Measurements from ENCODE around the gene TTC9.
"Not testable (repeated sequence)": the region's sequence is repeated elsewhere in the genome, so short reads cannot be mapped to it uniquely, and the experiment has no call there.

TTC9 gene

DNA sequence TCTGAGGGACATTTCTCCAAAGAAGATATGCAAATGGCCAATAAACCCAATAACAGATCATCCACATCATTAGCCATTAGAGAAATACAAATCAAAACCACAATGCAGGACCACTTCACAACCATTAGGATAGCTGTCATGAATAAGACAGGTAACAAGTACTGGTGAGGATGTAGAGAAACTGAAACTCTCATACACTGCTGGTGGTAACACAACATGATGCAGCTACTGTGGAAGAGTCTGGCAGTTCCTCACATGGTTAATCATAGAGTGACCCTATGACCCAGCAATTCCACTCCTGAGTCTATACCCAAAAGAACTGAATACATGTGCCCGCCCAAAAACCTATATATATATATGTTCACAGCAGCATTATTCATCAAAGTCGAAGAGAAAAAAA lies 39.0 kb downstream of the TTC9 start:
- no peak for DNase-seq (ENCODE audit: low spot score)

DNA sequence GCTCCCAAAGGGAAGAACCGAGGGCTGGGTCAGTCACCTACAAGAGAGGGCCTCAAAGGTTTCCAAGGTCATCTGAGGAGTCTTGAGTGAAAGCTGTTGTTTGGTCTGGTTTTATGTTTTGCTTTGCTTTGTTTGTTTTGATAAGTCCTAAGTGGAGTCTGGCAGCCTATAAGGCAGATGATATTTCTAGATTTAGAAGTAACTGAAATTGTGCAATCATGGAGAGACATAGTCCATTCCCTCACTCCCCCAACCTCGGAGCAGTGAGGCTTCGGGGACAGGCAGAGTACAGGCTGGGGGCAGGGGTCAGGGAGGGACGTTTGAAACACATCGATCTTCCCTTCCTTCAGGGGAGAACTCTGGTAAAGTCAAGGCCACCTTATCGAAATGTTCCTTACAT lies 42.3 kb downstream of the TTC9 start:
- DNase-seq (ENCODE audit: low spot score): no peak

DNA sequence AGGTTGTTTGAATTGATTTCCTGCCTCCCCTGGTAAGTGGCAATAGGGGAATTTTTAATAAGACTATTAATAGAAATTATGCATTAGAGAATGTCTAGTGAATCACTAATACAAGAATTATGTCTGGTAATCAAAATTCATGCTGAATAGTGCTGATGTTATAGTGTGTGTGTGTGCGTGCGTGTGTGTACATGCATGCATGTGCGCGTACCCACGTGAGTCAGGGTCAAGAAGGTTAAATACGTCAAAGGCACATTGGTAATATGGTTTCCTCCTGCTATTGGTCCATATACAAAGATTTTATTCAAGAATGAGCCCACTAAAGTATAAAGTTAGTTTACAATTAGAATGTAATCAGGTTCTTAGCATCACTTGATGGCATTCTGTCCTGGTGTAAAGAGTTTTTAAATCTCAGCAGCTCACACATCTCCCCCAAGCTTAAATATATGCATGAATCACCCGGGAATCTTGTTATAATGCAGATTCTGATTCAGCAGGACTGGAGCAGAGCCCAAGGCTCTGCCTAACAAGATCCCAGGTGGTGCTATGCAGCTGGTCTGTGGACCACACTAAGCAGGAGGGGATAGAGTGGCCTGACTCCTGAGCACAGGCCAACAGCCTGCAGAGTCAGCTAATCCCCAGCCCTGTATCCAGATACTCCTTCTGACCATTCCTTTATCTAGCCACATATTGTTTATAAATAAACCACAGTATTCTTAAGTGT lies 43.9 kb downstream of the TTC9 start:
- DNase-seq (ENCODE audit: low spot score): no peak

DNA sequence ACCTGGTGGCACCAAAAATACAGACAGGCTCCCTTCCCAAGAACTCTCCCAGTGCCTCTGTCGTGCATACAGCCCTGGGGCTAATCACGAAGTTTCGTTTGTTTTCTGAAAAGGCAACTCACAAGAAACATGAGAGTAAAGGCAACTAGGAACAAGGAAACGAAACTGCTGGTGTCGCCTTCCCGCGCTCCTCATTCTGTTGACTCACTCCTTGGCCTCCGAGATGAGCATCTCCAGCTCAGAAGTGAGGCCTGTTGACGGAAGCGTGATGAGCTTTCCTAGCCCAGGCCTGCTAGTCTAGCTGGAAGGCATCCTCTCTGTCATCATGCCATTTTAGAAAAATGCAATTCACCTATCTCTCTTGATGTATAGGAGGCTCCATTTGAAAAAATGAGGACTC lies 50.5 kb downstream of the TTC9 start:
- no peak for DNase-seq (ENCODE audit: low spot score)

DNA sequence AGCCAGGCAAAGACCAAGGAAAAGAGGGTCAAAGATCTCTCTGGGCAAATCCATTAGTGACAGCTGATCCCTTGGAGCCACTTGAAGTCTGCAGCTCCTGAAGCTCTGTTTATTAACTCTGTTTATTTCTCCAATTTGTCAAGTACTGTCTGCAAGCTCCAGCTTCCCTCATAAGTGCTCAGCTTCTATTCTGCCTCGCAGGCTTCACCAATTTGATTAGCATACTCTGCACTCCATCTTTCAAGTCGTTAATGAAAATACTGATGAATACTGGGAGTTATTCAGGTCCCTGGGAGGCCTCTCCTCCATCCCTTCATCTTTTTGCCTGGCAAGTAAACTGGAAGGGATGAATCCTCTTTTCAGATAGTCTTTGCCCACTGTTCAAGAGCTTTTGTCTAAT lies 54.3 kb downstream of the TTC9 start:
- DNase-seq (ENCODE audit: low spot score): no peak

DNA sequence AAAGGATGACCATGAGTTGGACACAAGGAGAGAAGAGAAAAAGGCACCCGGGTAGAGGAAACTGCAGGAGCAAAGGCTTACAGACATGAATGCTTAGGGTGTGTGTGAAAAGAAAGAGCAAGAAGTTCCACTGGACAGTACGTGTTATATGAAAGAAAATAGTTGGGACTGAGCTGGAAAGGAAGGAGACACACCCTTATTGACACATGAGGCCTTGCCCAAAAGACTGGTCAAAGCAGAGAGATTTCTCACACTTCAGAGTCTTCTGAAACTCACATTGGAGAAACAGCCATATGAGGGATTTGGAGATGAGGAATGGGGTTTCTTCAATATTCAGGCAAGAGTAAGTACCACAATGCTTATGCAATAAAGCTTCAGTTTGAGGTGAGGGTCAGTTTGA lies 56.0 kb downstream of the TTC9 start:
- DNase-seq (ENCODE audit: low spot score): no peak

DNA sequence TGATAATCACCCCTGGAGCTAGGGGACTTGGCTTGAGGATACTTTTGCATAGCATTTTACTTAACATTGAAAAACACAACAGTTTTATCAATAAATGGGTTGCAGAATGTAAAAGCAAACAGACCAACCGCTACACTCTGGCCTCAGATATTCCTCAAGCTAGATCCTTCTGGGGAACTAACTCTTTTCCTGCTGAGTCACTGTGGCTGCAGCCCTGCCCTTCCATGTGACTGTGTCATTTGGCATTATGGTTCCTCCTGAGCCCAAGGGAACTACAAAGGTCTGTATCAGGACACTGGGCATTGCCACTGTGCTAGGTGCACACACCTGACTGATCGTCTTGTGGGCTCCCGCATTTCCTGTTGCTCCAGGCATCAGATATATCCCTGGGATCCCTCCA lies 56.6 kb downstream of the TTC9 start:
- DNase-seq (ENCODE audit: low spot score): no peak

DNA sequence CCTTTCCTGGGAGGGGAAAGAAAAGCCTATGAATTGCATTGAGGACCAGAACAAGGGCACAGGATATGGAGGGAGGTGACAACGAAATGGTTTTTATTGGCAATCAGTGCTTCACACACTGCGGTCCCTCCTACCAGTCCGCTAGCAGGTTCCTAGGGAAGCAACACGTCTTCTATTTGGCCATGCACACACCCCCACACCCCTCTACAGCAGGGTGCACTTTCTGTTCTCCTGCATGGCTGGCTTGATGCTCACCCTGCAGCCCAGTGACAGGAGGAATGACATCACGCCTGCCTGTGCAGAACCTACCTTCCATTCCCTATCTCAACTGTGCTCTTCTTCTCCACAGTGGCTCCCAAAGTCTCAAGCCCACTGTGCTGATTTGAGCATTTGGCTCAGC lies 57.9 kb downstream of the TTC9 start:
- DNase-seq (ENCODE audit: low spot score): no peak

DNA sequence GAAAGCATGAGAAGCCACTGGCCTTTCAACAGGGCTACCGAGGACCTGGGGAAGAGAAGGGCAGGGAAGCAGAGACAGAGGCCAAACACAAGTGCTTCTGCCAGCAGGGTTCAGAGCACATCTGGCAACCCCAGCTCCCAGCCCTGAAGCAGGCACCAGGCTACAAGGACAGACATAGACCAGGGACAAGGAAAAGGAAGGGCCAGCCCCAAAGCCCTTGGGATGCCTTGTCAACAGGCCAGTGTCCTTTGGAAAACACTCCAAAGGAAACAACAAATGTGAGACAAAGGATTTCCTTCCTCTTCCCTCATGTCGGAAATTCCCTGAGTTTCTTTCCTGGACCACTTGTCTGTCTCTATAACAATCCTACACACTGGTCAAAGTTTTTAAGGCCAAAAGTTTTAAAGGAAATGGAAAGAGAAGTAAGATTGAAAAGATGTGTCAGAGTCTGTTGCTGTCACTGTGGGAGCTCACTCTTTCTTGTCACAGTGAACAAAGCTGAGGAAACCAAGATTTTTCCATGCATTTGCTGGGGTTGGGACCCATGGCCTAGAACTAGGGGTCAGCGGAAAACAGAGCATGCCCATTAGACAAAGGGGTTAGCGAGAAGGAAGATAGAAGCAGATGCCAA lies 59.4 kb downstream of the TTC9 start:
- DNase-seq (ENCODE audit: low spot score): no peak

DNA sequence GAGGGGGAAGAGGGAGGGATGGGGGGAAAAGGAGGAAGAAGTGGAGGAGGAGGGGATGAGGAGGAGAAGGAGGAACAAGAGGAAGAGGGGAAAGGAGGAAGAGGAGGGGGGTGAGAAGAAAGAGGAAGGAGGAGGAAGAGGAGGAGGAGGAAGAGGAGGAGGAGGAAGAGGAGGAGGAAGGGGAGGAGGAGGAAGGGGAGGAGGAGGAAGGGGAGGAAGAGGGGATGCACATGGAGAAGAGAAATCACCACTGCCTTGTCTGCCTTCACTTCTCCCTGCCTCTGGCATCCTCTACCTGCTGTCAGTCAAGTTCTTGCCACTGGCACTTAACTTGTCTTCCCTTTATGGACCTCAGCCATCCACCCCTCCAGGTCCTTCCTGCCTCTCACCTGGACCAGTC lies 59.9 kb downstream of the TTC9 start:
- DNase-seq (ENCODE audit: low spot score): no peak

DNA sequence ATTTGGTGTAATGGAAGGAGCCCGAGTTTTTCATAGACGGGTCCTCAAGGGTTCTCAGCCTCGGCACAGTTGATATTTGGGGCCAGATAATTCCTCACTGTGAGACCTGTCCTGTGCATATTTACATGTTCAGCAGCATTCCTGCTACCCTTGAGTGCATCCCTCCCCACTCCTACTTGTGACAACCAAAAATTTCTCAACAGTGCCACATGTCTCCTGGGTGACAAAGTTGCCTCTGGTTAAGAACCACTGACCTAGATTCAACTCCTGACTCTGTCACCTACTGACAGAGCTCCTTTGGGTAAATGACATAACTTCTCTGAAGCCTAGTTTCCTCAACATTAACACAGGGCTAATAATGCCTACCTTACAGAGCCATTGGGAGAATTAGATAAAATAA lies 60.4 kb downstream of the TTC9 start:
- no peak for DNase-seq (ENCODE audit: low spot score)

DNA sequence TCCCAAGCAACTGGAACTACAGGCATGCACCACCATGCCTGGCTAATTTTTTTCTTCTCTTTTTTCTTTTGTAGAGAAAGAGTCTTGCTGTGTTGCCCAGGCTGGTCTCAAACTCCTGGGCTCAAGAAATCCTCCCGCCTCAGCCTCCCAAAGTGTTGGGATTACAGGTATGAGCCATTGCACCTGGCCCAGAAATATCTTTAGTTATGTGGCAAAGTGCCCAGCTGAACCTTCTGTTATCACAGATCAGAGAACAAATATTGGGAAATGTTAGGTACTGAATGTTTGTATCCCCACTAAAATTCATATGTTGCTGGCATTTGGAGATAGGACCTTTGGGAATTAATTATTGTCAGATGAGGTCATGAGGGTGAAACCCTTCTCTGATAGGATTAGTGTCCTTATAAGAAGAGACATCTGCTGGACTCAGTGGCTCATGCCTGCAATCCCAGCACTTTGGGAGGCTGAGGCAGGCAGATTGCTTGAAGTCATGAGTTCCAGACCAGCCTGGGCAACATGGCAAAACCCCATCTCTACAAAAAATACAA lies 62.0 kb downstream of the TTC9 start:
- DNase-seq (ENCODE audit: low spot score): not testable (repeated sequence)

DNA sequence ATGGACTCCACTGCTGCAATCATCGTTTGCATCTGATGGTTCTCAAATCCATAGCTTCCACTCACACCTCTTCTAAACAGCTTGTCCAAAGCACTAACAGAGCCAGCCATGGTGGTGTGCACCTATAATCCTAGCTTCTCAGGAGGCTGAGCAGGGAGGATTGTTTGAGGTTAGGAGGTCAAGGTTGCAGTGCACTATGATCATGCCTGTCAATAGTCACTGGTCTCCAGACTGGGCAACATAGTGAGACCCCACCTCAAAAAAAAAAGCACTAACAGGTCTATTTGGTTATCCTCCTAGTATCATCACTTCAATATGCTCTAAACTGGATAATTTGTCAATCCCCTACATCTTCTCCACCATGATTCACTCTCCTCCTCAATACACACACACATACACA lies 63.2 kb downstream of the TTC9 start:
- no peak for DNase-seq (ENCODE audit: low spot score)

DNA sequence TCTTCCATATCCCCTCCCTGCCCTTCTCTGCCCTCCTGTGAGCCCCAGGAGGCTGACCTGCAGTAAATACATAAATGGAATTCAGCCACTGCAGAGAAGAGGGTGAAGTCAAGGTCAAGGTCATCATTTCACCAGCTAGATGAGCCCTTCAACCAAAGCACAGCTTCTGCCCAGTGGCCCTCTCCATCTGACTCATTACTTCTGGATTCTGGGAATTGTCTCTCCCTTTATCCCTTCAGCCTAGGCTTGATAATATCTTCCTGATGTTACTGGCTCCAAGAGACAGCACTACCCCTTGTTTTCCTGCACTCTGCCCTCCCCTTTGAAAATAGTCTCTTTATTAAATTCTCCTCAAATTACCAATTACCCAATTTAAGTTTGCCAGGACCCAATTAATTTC lies 64.5 kb downstream of the TTC9 start:
- DNase-seq (ENCODE audit: low spot score): no peak

DNA sequence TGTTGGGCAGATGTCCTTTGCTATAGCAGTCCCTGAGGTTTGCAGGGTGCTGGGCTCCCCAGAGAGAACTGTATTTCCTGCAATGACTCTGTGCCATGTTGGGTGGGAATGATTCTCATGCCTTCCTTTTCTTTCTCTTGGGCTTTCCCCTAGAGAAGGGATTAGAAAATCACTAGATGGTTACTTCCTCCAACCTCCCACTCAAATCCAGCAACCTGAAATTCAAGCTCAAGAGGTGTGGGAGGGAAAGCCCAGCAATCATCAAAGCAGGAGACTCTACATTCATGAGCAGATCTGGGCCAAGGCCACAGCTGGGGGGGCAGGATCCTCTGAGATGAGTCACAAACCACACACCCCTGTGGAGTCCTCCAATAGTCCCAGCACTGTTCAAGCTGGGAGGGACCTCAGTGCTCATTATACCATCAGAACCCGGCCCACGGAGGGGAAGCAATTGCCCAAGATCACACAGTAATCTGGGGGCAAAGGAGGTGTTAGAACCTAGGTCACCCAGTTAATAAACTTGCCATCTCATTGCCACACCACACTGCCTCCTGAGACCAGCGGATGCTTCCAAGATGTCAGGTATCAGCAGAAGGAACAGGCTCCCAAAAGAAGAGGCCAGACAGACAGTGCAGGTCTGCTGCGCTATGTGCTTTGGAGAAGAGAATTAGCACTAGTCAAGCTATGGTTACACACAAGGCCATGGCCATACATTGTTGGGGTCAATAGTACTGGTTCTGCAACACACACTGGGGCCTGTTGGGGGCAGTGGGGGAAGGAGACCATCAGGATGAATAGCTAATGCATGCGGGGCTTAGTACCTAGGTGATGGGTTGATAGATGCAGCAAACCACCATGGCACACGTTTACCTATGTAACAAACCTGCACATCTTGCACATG lies 65.7 kb downstream of the TTC9 start:
- DNase-seq (ENCODE audit: low spot score): peak; percentile 70

DNA sequence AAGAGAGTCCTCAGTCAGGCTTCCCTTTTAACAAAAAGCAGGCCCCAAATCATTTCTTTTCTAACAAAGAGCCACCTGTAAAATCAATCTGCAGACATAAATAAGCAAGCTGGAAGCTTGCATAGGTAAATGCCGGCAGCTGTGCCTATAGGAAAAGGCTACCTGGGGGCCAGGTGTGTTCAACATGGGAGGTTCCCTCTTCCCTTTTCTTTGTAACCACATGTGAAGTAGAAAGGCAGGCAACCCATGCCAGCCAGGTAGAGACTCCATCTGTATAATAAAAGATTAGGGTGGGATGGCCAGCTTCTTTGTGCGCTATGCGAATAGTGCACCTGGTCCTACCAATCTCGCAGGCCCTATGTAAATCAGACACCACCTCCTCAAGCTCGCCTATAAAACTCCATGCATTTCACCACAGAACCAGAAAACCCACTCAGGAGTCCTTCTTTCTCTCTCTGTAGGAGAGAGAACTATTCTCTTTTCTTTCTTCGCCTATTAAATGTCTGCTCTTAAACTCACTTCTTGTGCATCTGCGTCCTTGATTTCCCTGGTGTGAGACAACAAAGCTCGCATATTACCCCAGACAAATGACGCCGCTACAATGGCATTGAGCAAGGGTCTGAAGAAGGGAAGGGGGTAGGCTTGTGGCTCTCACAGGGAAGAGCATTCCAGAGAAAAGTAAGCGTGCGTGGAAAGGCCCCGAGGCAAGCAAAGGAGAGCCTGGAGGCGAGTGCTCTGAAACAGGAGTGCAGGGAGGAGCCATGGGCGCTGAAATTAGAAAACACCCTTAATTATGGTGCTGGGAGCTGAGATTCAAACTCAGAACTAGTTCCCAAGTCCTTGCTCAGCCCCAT lies 67.2 kb downstream of the TTC9 start:
- DNase-seq (ENCODE audit: low spot score): no peak

DNA sequence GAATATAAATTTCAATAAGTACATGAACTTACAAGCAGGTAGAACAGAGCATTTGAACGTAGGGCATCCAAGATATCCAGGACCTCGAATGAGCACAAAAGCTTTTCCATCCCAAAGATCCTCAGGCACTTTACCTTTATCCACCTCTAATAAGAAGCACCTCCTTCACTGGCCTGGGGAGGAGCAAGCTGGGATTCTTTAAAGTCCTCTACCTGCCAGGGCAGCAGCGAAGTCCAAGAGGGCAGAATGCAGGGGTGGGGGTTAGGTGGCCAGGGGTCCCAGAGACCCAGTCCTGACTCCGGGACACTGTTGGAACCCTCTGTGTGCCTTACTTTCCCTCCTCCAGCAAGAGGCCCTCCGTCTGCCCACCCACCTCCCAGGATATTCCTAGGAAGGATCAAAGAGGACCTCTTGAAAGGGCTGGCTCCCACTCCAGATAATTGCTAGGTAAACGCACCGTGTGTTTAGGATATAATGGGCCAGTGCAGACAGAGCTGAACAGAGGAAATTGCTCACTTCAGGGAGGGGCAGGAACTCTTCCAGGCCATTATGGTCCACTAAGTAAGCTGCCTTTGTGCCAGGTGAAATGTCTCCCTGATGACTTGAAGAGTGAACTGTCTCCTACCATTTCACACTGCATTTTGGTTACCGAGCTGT lies 68.1 kb downstream of the TTC9 start:
- DNase-seq (ENCODE audit: low spot score): no peak

DNA sequence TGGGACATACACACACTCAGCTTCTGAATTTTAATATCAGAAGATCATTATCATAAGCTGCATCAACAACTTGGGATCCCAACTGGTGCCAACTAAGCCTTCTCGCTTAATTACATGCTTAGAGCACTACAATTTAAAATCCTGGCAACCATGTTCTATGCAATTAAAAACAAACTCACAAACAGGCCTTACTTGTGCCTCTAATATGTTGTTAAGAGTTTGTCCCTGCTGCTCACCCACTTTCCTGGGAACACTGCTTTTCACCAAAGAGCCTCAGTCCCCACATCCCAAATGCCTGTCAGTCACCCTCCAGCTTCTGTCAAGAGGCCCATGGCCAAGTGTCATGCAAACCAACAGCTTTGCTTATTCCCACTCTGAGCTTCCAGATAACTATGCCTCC lies 69.7 kb downstream of the TTC9 start:
- no peak for DNase-seq (ENCODE audit: low spot score)

DNA sequence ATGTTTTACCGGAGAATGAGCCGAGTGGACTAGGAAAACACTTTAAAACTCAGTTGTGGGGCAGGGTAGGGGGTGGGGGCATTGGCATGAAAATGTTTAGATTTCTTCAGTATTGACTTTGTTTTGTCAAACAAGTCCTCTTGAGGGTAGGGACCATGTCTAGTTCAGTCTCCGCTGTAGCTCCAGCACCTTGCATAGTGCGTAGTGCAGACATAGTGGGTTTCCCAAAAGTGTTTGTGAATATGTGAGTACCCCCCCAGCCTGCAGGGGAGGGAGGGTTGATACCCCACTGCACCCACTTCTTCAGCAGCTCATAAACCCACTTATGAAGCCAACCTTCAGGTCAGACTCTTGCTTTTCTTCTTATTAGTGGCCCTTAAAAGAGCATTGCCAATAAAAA lies 71.4 kb downstream of the TTC9 start:
- no peak for DNase-seq (ENCODE audit: low spot score)

DNA sequence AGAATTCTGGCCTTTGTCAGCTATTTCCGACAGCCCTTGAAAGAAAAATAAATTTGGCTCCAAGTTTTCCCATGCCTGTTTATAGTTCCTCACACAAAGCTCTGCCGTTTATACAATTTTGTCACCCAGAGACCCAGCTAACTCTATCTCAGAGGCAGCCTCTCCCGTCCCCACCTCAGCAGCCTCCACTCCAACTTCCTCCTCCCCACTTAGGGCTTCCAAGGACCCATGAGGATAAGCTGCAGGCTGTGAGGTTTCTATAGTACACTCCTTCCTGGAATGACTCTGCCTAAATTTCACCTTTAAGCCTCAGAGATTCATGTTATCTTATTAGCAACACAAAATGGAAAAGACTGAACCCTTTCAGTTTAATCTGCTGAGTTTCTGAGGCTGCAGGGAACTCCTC lies 71.8 kb downstream of the TTC9 start:
- DNase-seq (ENCODE audit: low spot score): no peak

DNA sequence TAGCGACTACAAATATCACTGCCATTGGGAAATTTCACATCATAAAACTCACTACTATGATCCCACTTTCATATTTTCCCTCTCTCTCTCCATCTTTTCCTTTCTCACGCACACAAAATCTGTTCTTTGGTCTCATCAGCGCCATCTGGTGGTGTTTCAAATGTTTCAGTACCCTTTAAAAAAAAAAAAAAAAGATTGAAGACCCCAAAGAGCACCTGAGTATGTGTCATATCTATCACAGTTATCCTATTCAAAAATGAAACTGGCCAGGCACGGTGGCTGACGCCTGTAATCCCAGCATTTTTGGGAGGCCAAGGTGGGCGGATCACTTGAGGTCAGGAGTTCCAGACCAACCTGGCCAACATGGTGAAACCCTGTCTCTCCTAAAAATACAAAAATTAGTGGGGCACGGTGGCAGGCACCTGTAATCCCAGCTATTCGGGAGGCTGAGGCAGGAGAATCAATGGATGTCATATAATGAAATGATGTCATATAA lies 72.4 kb downstream of the TTC9 start:
- peak; percentile 60 for DNase-seq (ENCODE audit: low spot score)

Measured in COLO829 (cell line).